Progenitor cell of endocrine pancreas (in vitro differentiated cells): ENCODE data around the gene CRMP1. TPM values are rescaled to one million over a fixed set of nuclear protein-coding genes. Genes with fewer than 3 reads are reported as not detected.
A peak's percentile ranks its signal among the peaks of the same experiment; 100 is the strongest.

Experiments used
- DNase-seq: peaks from one replicate; pipeline ENCODE4 v3.0.0; 2021; ENCODE audit warnings: low spot score; ENCODE audit not compliant: unreplicated experiment
- H3K27ac Mint-ChIP-seq: 2 replicates; pipeline ENCODE4 v1.8.0; 2021; ENCODE audit warnings: mild to moderate bottlenecking, moderate library complexity, mixed read lengths
- H3K27me3 Mint-ChIP-seq: 2 replicates; pipeline ENCODE4 v1.8.0; 2021; ENCODE audit warnings: mixed read lengths
- H3K36me3 Mint-ChIP-seq: 2 replicates; pipeline ENCODE4 v1.8.0; 2022; ENCODE audit warnings: mixed read lengths; ENCODE audit not compliant: insufficient read depth
- H3K4me1 Mint-ChIP-seq: 2 replicates; pipeline ENCODE4 v1.8.0; 2021; ENCODE audit warnings: low read depth, mixed read lengths
- H3K4me3 Mint-ChIP-seq: 2 replicates; pipeline ENCODE4 v1.8.0; 2021; ENCODE audit warnings: low read depth, mild to moderate bottlenecking, moderate library complexity, mixed read lengths
- H3K9me3 Mint-ChIP-seq: 2 replicates; pipeline ENCODE4 v1.8.0; 2021; ENCODE audit warnings: low read depth, mixed read lengths
- CTCF ChIP-seq: fragments of 200-600 bp; sonication (generic); IDR thresholded peaks from one replicate; pipeline ENCODE4 v1.5.0; 2021; ENCODE audit warnings: antibody characterized with exemption, mild to moderate bottlenecking; ENCODE audit not compliant: unreplicated experiment
- total RNA-seq: library from RNA; stranded (reverse); gene quantifications from 2 replicates; pipeline ENCODE4 v1.2.1, GENCODE V29; 2021

The CRMP1 gene
- total RNA-seq, 1 donor from 2014 or later = 17.6 TPM

DNA sequence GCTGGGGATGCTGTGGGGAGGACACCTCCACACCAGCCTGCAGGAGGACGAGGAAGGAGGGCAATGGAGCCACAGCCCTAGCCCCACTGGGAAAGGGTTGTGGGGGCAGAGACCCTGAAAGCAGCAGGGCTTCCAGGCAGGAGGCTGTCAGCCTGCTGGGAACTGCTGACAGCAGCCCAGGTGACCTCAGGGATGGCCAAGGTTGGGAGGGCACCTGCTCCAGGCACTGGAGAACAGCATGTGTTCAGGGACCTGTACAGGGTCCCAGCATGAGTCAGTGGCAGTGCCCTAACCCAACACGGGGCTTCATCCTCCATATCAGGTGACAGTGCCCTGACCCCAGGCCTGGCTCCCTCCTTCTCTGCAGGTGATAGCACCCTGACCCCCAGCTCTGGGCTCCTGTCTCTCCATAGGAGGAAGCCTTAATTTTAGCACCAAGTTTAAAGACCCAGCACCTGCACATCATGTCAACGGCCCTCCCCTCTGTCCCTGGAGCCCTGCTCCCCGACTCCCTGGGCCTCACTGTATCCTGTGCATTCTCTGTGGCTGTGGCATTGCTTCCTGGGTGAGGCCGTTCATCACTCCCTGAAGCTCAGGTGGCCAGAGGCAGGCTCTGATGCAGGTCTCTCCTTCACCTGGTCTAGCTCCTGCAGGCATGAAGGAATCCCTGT, 66.3 kb downstream of the CRMP1 start:
- no peak overlapping the region for H3K4me3 Mint-ChIP-seq

GRCh38 chr4:5825321-5826041, 67.4 kb downstream of the CRMP1 start:
- Mint-ChIP-seq H3K27me3 (no peaks in the 10 kb centered on the region), H3K36me3 (peaks cover 33% of the 10 kb centered on the region), H3K4me1 (no peaks in the 10 kb centered on the region), H3K4me3 (no peak overlapping the region), H3K27ac (no peak overlapping the region), H3K9me3 (no peaks in the 10 kb centered on the region)
- DNase-seq = no peak
- no peak for TF ChIP-seq CTCF

More for the DNA sequence above, 66.3 kb downstream of the CRMP1 start:
- Mint-ChIP-seq H3K27ac (no peak overlapping the region), H3K4me1 (no peaks in the 10 kb centered on the region), H3K27me3 (no peaks in the 10 kb centered on the region), H3K9me3 (no peaks in the 10 kb centered on the region), H3K36me3 (peaks cover 25% of the 10 kb centered on the region)
- DNase-seq = no peak
- TF ChIP-seq CTCF = no peak

GRCh38 chr4:5824635-5825034, 68.3 kb downstream of the CRMP1 start:
- peak; percentile 50 for TF ChIP-seq CTCF
- Mint-ChIP-seq H3K9me3 (no peaks in the 10 kb centered on the region), H3K4me3 (no peak overlapping the region), H3K36me3 (peaks cover 37% of the 10 kb centered on the region), H3K27me3 (no peaks in the 10 kb centered on the region), H3K4me1 (no peaks in the 10 kb centered on the region), H3K27ac (no peak overlapping the region)
- no peak for DNase-seq

DNA sequence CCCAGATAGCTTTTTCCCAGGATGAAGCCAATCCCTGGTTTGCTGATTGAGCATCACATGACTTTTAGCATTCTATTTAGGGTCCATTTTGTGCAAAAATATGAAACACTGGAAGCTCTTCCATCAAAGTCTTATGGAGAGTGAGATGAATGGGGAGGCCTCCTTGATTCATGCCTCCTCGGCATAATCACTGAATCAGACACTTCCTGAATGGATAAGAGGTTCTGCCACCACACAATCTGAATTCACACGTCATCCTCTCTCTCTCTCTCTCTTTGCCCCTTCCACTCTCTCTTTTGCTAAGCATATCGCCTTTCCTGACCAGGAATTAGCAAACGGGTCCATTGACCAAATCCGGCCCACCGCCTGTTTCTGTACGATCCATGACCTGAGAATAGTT, 68.7 kb downstream of the CRMP1 start:
- no peak for DNase-seq
- TF ChIP-seq CTCF = no peak
- H3K36me3 Mint-ChIP-seq = peaks cover 37% of the 10 kb centered on the region
- H3K27ac Mint-ChIP-seq = no peak overlapping the region
- no peak overlapping the region for H3K4me3 Mint-ChIP-seq
- H3K4me1 Mint-ChIP-seq = no peaks in the 10 kb centered on the region
- no peaks in the 10 kb centered on the region for H3K9me3 Mint-ChIP-seq
- H3K27me3 Mint-ChIP-seq = no peaks in the 10 kb centered on the region

- Mint-ChIP-seq H3K4me1 (no peaks in the 10 kb centered on the region), H3K36me3 (peaks cover 37% of the 10 kb centered on the region), H3K9me3 (no peaks in the 10 kb centered on the region), H3K27me3 (no peaks in the 10 kb centered on the region), H3K27ac (no peak overlapping the region), H3K4me3 (no peak overlapping the region)
- TF ChIP-seq CTCF = no peak
- DNase-seq = no peak
Observed at GRCh38 chr4:5823542-5824211, 69.2 kb downstream of the CRMP1 start.
